ENCODE measurements around the gene CRIM1. TPM values are rescaled to one million over a fixed set of nuclear protein-coding genes. Genes with fewer than 3 reads are reported as not detected.

The CRIM1 gene
- total RNA-seq, 1 experiment from 2014 or later: 27.6 TPM

DNA sequence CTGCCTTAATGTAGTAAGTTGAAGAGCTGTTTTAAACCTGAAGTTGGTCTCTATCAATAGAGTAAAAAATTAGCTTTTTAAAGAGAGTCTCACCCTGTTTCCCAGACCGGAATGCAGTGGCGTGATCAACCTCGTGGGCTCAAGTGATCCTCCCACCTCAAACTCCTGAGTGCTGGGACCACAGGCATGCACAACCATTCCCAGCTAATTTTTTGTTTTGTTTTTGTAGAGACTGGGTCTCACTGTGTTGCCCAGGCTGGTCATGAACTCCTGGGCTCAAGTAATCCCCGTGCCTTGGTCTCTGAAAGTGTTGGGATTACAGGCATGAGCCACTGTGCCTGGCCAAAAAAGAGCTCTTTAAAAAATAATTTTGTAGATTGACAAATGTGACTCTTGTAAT is 40.3 kb downstream of the CRIM1 start:
- H3K18ac ChIP-seq (ENCODE audit: insufficient read length, low read depth, low read length): no peak overlapping the region
- no peak for DNase-seq
- H2BK12ac ChIP-seq (ENCODE audit: insufficient read length, low read depth, low read length): no peak overlapping the region
- H2BK120ac ChIP-seq (ENCODE audit: low read depth, low read length, poor library complexity, severe bottlenecking): no peak overlapping the region
- no peak overlapping the region for H4K91ac ChIP-seq (ENCODE audit: insufficient read length, low read depth, low read length)
- Mint-ChIP-seq H3K27me3 (ENCODE audit: low read depth) (no peaks in the 10 kb centered on the region), H3K27ac (peak overlapping the region in 1 of 3 experiments; percentile 48; a peak in 1 of 7 replicates), H3K4me3 (no peak overlapping the region), H3K36me3 (ENCODE audit: insufficient read depth in 1 of 3, low read depth in 3 of 3) (peaks cover 0 to 4% (median 3%) of the 10 kb centered on the region in 3 experiments; a peak in 1 of 7 replicates), H3K9me3 (no peaks in the 10 kb centered on the region), H3K4me1 (peaks cover 21 to 26% of the 10 kb centered on the region in 2 experiments)
- no peak overlapping the region for H2BK5ac ChIP-seq (ENCODE audit: insufficient read length, low read length)
- WGBS (ENCODE audit: extremely low coverage, insufficient read length, low lambda C conversion rate): no CpG with 5 or more reads among the region's 4 CpGs
- H3K23ac ChIP-seq (ENCODE audit: insufficient read length, low read depth, low read length): no peak overlapping the region
- no peak overlapping the region for H3K9ac ChIP-seq (ENCODE audit: extremely low read depth, insufficient read length, low read length)
- no peak overlapping the region for H4K8ac ChIP-seq (replicated peaks; ENCODE audit: insufficient read length, low read depth, low read length)
- H3K4ac ChIP-seq (ENCODE audit: low read depth, low read length): no peak overlapping the region
- H3K23me2 ChIP-seq (ENCODE audit: insufficient read length, low read depth, low read length, poor library complexity, severe bottlenecking): no peaks in the 10 kb centered on the region
- no peaks in the 10 kb centered on the region for H3K27me3 ChIP-seq (ENCODE audit: insufficient read depth, low read length)
- peaks cover 5% of the 10 kb centered on the region for H3K79me1 ChIP-seq (ENCODE audit: insufficient read depth, low read depth, low read length, poor library complexity, severe bottlenecking)
- peaks cover 8% of the 10 kb centered on the region; the same call in 1 of the 2 replicates for H3K4me1 ChIP-seq (ENCODE audit: insufficient read depth, low read length)
- H2BK15ac ChIP-seq (ENCODE audit: low read depth, low read length): no peak overlapping the region
- peaks cover 17% of the 10 kb centered on the region; the same call in 1 of the 2 replicates for H3K79me2 ChIP-seq (ENCODE audit: insufficient read depth, low read length)
- no peak overlapping the region for H3K4me2 ChIP-seq (ENCODE audit: insufficient read depth, insufficient read length, low read length)
- no peak overlapping the region for H2BK20ac ChIP-seq (ENCODE audit: low read depth, low read length, poor library complexity, severe bottlenecking)
- no peak overlapping the region for H2AFZ ChIP-seq (ENCODE audit: low read length)
- no peak overlapping the region for H3T11ph ChIP-seq (ENCODE audit: low read length)
- no peaks in the 10 kb centered on the region for H4K20me1 ChIP-seq (ENCODE audit: control insufficient read depth, insufficient read depth, insufficient read length)
- no peak overlapping the region for H2AK5ac ChIP-seq (ENCODE audit: insufficient read length, low read length)
- H4K5ac ChIP-seq (ENCODE audit: insufficient read length, low read depth, low read length): no peak overlapping the region
- no peak overlapping the region for H3K14ac ChIP-seq (ENCODE audit: insufficient read depth, low read length)
- H3K9me3 ChIP-seq (ENCODE audit: control insufficient read depth, low read depth, low read length): no peaks in the 10 kb centered on the region
- H3K27ac ChIP-seq (ENCODE audit: insufficient read length, low read depth, low read length): no peak overlapping the region
- H3K56ac ChIP-seq (ENCODE audit: insufficient read length, low read depth, low read length): no peak overlapping the region
- TF ChIP-seq, protein P1, sequence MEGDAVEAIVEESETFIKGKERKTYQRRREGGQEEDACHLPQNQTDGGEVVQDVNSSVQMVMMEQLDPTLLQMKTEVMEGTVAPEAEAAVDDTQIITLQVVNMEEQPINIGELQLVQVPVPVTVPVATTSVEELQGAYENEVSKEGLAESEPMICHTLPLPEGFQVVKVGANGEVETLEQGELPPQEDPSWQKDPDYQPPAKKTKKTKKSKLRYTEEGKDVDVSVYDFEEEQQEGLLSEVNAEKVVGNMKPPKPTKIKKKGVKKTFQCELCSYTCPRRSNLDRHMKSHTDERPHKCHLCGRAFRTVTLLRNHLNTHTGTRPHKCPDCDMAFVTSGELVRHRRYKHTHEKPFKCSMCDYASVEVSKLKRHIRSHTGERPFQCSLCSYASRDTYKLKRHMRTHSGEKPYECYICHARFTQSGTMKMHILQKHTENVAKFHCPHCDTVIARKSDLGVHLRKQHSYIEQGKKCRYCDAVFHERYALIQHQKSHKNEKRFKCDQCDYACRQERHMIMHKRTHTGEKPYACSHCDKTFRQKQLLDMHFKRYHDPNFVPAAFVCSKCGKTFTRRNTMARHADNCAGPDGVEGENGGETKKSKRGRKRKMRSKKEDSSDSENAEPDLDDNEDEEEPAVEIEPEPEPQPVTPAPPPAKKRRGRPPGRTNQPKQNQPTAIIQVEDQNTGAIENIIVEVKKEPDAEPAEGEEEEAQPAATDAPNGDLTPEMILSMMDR (conservative IDR thresholded peaks at IDR 0.05): no peak
